Large intestine (tissue), 3 donors: ENCODE data around the gene FOXL1. TPM values are rescaled to one million over a fixed set of nuclear protein-coding genes. Genes with fewer than 3 reads are reported as not detected.

Source experiments
- DNase-seq, 2 donors: peaks; one replicate each; pipeline versions ENCODE4 v3.0.0 to v3.0.0-alpha.2; 2013
- H3K27ac ChIP-seq: one replicate; pipeline ENCODE4 v1.5.1; 2013; ENCODE audit warnings: low read length
- H3K27me3 ChIP-seq: 2 replicates; pipeline ENCODE4 v1.6.1; 2013; ENCODE audit warnings: low read length; ENCODE audit not compliant: control insufficient read depth, insufficient read depth
- H3K36me3 ChIP-seq: 2 replicates; pipeline ENCODE4 v1.6.1; 2013; ENCODE audit warnings: low read length; ENCODE audit not compliant: control insufficient read depth, insufficient read depth
- H3K4me1 ChIP-seq: one replicate; pipeline ENCODE4 v1.6.1; 2013; ENCODE audit warnings: low read length; ENCODE audit not compliant: control insufficient read depth, insufficient read depth
- H3K4me3 ChIP-seq: one replicate; pipeline ENCODE4 v1.5.1; 2013; ENCODE audit warnings: low read length
- H3K9me3 ChIP-seq: one replicate; pipeline ENCODE4 v1.6.1; 2013; ENCODE audit warnings: mild to moderate bottlenecking, low read depth, low read length, moderate library complexity; ENCODE audit not compliant: control insufficient read depth
- WGBS: methylation state at CpG from one replicate; pipeline ENCODE4 v1.1.5; 2013; ENCODE audit warnings: low lambda C conversion rate; ENCODE audit not compliant: insufficient coverage; 5-methylcytosine and 5-hydroxymethylcytosine counted together
- polyA plus RNA-seq: library from polyadenylated mRNA; unstranded; fragments of 120-200 nt; gene quantifications from one replicate; pipeline ENCODE4 v1.2.1, GENCODE V29; 2013

The FOXL1 gene
- polyA plus RNA-seq, 1 donor, result 5.1 TPM

DNA sequence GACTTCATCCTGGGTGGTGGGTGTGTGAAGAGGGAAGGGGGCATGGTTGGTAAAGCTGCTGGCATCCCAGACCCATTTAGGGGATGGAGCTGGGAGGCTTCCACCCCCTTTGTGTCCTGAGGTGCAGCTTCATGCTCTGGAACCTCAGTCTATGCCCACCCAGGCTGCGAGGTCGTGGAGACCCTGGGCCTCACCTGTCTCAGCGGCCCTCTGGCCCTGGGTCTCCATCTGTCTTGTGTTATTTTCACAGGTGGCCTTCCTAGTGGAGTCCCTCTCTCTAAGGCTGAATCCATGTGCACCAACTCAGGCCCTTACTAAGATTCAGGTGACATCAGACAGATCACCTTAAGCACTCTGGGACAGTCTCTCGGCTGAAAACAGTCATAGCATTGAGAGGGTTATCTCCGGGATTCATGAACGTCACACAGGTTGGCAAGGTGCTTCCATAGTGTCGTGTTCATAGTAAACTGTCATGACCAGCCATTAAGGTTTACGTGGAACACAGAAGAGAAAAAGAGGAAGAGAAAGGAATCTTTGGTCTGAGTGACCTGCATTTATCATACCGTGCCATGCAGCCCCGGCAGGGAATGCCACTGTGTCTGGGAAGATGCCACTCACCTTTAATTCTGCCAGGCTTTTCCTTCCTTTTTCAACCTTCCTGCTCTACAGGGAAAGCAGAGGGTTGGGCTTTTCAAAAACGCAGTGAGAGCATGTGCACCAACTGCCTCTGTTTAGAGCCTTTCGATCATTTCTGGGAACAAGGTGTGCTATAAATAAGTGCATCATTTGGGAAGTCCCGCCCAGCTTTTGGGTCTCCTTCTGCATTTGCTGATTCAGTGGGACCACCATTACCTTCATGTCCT lies 4.5 kb upstream of the FOXL1 start:
- Histone ChIP-seq H3K9me3 (peaks cover 4% of the 10 kb centered on the region), H3K4me1 (no peaks in the 10 kb centered on the region), H3K36me3 (no peaks in the 10 kb centered on the region), H3K4me3 (no peak overlapping the region), H3K27me3 (peaks cover 98% of the 10 kb centered on the region), H3K27ac (no peak overlapping the region)
- DNase-seq, result no peak
- WGBS, result 20% methylated on average over 1 of the region's 13 CpGs

DNA sequence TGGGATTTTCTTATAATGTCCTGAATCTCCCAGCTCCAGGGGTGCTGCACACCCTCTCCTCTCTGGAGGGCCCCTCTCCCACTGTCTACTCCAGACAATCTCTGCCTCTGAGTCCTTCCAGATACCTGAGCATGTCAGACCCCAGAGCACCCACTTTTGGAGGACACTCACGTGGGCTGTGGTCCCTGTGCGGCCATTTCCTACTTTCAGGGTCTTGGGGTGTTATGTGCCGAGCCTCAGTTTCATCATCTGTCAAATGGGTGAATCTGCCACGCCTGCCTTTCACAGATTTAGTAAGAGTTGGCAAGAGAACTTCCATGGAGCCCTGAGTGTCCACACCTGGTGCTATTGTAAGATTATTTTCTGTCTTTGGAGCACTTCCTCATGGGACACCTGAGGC lies 3.7 kb upstream of the FOXL1 start:
- H3K9me3 ChIP-seq, result peaks cover 4% of the 10 kb centered on the region
- no peak overlapping the region for H3K4me3 ChIP-seq
- no peak overlapping the region for H3K27ac ChIP-seq
- H3K27me3 ChIP-seq, result peaks cover 98% of the 10 kb centered on the region
- H3K36me3 ChIP-seq, result no peaks in the 10 kb centered on the region
- no CpG with 5 or more reads among the region's 4 CpGs for WGBS
- no peak for DNase-seq
- H3K4me1 ChIP-seq, result no peaks in the 10 kb centered on the region

DNA sequence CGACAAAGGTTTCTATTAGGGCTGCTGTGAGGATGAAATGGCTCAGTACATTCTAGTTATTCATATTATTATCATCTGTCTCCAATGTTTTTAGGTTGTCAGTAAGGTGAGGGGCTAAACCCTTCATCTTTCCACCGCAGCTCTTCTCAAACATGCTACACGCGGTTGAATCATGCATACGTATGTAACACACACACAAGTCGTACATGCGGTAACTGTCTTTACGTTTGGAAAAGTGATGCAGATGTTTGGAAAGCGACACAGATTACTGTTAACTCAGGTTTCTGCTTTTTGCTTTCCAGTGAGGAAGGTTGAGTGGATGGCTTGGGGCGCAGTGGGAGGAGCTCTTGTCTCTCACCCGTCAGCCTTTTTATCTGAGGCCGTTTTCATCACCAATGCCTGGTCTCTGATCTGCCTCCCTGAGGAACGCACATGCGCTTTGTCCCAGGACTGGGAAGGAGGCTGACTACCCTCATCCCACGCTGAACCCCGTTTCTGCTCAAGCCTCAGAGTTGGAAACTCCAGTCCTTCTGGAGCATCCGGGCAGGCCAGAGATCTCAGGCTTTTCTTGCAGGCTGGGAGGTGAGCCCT lies 3.2 kb upstream of the FOXL1 start:
- H3K36me3 ChIP-seq, result no peaks in the 10 kb centered on the region
- DNase-seq, result no peak
- H3K4me3 ChIP-seq, result no peak overlapping the region
- no peak overlapping the region for H3K27ac ChIP-seq
- peaks cover 98% of the 10 kb centered on the region for H3K27me3 ChIP-seq
- H3K9me3 ChIP-seq, result peaks cover 6% of the 10 kb centered on the region
- H3K4me1 ChIP-seq, result no peaks in the 10 kb centered on the region
- WGBS, result no CpG with 5 or more reads among the region's 17 CpGs

DNA sequence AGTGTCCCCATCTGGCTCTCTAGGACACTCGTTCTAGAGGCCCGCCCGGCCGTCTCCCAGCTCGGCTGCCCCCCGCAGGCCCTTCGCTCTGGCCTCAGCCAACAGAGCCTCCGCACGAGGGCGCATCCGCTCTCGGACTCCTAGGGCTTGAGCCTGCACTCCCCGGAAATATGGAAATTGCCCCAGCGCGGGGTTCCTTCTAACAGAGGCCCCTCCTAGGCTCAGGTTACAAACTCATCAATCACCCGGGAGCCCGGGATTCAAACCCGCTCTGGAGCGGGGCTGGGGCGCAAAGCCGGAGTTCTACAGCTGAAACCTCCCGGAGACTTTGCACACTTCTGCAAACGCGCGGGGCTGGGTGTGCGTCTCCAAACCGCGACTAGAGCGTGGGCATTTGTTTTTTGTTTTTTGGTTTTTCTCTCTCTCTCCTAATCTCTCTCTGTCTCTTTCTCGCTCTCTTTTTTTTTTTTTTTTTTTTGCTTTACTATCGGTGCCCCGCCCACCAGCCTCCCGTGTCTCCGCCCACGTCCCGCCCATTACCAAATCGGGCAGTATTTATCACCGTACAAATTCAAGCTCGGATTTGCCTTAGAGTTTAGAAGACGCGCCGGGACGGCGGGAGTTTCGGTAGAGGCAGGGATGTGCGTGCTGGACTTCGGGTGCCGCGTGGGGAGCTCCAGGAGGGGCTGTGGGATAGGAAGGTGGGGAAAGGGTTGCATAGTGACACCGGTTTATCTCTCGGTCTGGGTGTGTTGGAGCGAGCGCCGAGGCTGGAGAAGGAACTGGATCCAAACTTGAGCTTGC lies 2.4 kb upstream of the FOXL1 start:
- Histone ChIP-seq H3K4me1 (no peaks in the 10 kb centered on the region), H3K36me3 (no peaks in the 10 kb centered on the region), H3K4me3 (peak overlapping the region; percentile 44), H3K27ac (no peak overlapping the region), H3K27me3 (peaks cover 98% of the 10 kb centered on the region), H3K9me3 (peaks cover 6% of the 10 kb centered on the region)
- WGBS, result 0% methylated on average over 5 of the region's 54 CpGs
- peak; percentile 48 to 70 for DNase-seq

DNA sequence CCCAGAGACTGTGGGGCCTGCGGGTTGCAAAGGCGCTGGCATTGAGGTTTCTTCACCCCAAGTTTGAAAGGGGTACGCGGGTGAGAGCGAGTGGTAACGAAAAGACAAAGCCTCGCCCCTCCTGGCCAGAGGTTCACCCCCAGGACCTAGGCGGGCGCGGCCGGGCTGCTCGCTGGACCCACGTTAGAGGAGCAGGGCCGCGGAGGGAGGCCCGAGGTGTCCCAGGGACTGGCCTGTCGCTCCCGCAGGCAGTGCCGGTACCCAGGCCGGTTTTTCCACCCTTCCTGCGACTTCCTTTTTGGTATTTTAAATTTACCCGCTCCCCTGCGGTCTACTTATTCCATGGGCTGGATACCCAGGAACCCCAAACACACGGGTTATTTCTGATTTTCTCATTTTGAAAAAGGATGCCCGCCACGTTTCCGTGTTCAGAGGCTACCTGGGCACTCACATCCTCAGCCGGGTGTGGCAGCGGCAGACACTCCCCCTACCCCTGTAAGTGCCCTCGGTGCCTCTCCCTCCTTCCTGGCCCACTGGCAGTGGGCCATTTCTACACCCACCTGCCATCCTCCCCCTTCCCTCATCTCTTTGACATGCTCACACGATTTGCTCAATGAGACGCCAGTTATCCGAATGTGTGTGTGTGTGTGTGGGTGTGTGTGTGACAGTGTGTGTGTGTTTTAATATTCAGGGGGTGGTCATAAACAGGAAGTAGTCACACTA lies 1.6 kb upstream of the FOXL1 start:
- Histone ChIP-seq H3K27me3 (peaks cover 97% of the 10 kb centered on the region), H3K9me3 (peaks cover 6% of the 10 kb centered on the region)
- WGBS, result 0% methylated on average over 3 of the region's 33 CpGs

DNA sequence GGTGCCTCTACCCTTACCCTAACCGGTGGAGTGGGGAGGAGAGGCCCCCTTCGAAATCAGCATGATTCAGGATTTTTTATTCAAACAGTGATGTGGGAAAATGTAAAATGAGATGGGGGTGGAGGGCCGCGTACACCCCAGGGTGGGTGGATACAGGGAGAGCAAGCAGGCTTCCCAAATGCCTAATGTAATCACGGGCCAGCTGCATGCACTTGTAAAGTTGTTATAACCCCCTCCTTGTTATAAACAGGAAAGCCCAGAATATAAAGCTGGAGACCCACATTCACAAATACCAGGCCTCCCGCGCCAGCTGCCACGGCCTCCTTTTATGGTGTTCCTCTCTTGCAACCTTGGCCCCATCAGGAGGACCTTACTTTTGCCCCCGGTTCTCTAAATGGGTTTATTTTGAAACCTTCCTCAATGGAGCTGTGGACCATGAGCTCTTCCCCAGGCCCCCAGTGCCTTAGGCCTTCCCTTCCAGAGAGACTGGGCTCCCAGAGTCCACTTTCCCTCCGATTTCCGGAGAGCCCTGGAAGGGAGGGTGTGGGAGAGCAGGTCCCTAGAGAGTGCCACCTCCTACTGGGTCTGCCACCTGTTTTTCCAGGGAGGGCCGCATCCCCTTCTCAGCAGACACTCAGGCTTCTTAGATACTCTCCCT lies 906 bp upstream of the FOXL1 start:
- Histone ChIP-seq H3K4me1 (no peaks in the 10 kb centered on the region), H3K27ac (peak overlapping the region; percentile 48), H3K36me3 (no peaks in the 10 kb centered on the region), H3K9me3 (peaks cover 6% of the 10 kb centered on the region), H3K27me3 (peaks cover 90% of the 10 kb centered on the region), H3K4me3 (peak overlapping the region; percentile 44)
- WGBS, result no CpG with 5 or more reads among the region's 12 CpGs
- DNase-seq, result peak in 1 of 2 donors; percentile 55

More for the DNA sequence above, 1.6 kb upstream of the FOXL1 start:
- H3K27ac ChIP-seq, result no peak overlapping the region
- H3K4me3 ChIP-seq, result peak overlapping the region; percentile 44
- no peaks in the 10 kb centered on the region for H3K36me3 ChIP-seq
- peak in 1 of 2 donors; percentile 37 for DNase-seq
- H3K4me1 ChIP-seq, result no peaks in the 10 kb centered on the region

DNA sequence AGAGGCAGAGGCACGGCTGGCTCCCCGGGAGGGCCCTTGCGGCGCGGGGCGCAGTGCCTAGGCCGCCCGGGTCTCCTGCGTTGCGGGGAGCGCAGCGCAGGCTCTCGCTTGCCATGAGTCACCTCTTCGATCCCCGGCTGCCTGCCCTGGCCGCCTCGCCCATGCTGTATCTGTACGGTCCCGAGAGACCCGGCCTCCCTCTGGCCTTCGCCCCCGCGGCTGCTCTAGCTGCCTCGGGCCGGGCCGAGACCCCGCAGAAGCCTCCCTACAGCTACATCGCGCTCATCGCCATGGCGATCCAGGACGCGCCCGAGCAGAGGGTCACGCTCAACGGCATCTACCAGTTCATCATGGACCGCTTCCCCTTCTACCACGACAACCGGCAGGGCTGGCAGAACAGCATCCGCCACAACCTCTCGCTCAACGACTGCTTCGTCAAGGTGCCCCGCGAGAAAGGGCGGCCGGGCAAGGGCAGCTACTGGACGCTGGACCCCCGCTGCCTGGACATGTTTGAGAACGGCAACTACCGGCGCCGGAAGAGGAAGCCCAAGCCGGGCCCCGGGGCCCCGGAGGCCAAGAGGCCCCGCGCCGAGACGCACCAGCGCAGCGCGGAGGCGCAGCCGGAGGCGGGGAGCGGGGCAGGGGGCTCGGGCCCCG lies 390 bp downstream of the FOXL1 start:
- peaks cover 87% of the 10 kb centered on the region for H3K27me3 ChIP-seq
- WGBS, result no CpG with 5 or more reads among the region's 69 CpGs
- DNase-seq, result no peak
- peak overlapping the region; percentile 31 for H3K4me3 ChIP-seq
- no peaks in the 10 kb centered on the region for H3K4me1 ChIP-seq
- peaks cover 6% of the 10 kb centered on the region for H3K9me3 ChIP-seq
- no peaks in the 10 kb centered on the region for H3K36me3 ChIP-seq
- H3K27ac ChIP-seq, result peak overlapping the region; percentile 53

DNA sequence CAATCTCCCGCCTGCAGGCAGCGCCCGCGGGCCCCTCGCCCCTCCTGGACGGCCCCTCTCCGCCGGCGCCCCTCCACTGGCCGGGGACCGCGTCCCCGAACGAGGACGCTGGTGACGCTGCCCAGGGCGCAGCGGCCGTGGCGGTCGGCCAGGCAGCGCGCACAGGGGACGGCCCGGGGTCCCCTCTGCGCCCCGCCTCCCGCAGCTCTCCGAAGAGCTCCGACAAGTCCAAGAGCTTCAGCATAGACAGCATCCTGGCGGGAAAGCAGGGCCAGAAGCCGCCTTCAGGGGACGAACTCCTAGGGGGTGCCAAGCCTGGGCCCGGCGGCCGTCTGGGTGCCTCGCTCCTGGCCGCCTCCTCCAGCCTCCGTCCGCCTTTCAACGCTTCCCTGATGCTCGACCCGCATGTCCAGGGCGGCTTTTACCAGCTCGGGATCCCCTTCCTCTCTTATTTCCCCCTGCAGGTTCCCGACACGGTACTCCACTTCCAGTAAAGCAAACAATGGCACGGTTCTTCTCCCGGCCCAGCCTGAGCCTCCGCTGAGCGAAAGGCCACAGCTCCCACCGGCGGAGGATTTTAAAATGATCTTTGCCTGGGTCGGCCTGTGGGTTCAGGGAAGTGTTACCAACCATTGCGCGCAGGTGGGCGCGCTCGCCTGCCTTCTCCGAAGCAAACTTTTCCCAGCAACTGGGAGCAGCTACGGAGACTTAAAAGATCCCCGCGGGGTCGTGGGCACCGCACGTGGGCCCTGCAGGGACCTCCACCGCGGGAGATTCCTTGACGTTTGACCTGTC lies 1.1 kb downstream of the FOXL1 start:
- Histone ChIP-seq H3K27ac (no peak overlapping the region), H3K27me3 (peaks cover 86% of the 10 kb centered on the region)

More for the DNA sequence above, 1.1 kb downstream of the FOXL1 start:
- H3K4me1 ChIP-seq, result no peaks in the 10 kb centered on the region
- no CpG with 5 or more reads among the region's 69 CpGs for WGBS
- peak overlapping the region; percentile 26 for H3K4me3 ChIP-seq
- peaks cover 6% of the 10 kb centered on the region for H3K9me3 ChIP-seq
- H3K36me3 ChIP-seq, result no peaks in the 10 kb centered on the region
- DNase-seq, result no peak
